Activated T-helper 1 cell treated with anti-CD3 and anti-CD28 coated beads, Interleukin-2, amount 50 U/mL, for 16 hours (primary cell): ENCODE measurements around the gene PDGFRB.

Source experiments
- DNase-seq, 2 donors: peaks; one replicate each; pipeline ENCODE4 v3.0.0-alpha.2; 2020; ENCODE audit warnings: low read depth in 1 of 2, low spot score in 1 of 2

Gene PDGFRB

GRCh38 chr5:150155258-150156026 lies at the start of gene PDGFRB:
PDGFRB (minus strand) TSS chr5:150155845; CDS start chr5:150137047, 18,798 bp downstream.
- no peak for DNase-seq

GRCh38 chr5:150204590-150204960 lies 48.9 kb upstream of the PDGFRB start:
- DNase-seq: no peak

- no peak for DNase-seq
Measured at GRCh38 chr5:150203832-150204589, 48.4 kb upstream of the PDGFRB start.

GRCh38 chr5:150202501-150202900 lies 46.9 kb upstream of the PDGFRB start:
- DNase-seq: no peak

- no peak for DNase-seq
Measured at GRCh38 chr5:150197476-150197875, 41.8 kb upstream of the PDGFRB start.

GRCh38 chr5:150196986-150197385 lies 41.3 kb upstream of the PDGFRB start:
- DNase-seq: no peak

- DNase-seq: no peak
Measured at GRCh38 chr5:150196514-150196913, 40.9 kb upstream of the PDGFRB start.

- no peak for DNase-seq
Measured at GRCh38 chr5:150195736-150196485, 40.3 kb upstream of the PDGFRB start.

GRCh38 chr5:150192462-150192861 lies 36.8 kb upstream of the PDGFRB start:
- no peak for DNase-seq

GRCh38 chr5:150190987-150191386 lies 35.3 kb upstream of the PDGFRB start:
- no peak for DNase-seq

- DNase-seq: no peak
Measured at GRCh38 chr5:150190503-150190979, 34.9 kb upstream of the PDGFRB start.

- DNase-seq: no peak
Measured at GRCh38 chr5:150189728-150190502, 34.3 kb upstream of the PDGFRB start, which contains the start of gene SLC6A7. SLC6A7 (plus strand) TSS chr5:150190062; CDS start chr5:150190328, 266 bp downstream.

GRCh38 chr5:150189326-150189725 lies 33.7 kb upstream of the PDGFRB start:
- no peak for DNase-seq

GRCh38 chr5:150188146-150188842 lies 32.6 kb upstream of the PDGFRB start:
- DNase-seq: no peak

- DNase-seq: no peak
Measured at GRCh38 chr5:150186897-150187296, 31.3 kb upstream of the PDGFRB start.

- DNase-seq: no peak
Measured at GRCh38 chr5:150186137-150186536, 30.5 kb upstream of the PDGFRB start.

GRCh38 chr5:150184990-150185912 lies 29.6 kb upstream of the PDGFRB start:
- no peak for DNase-seq

- no peak for DNase-seq
Measured at GRCh38 chr5:150184006-150184405, 28.4 kb upstream of the PDGFRB start.

GRCh38 chr5:150183436-150183835 lies 27.8 kb upstream of the PDGFRB start:
- no peak for DNase-seq
